Activated naive CD8-positive, alpha-beta T cell treated with anti-CD3 and anti-CD28 coated beads for 36 hours (primary cell): ENCODE data around the gene C17orf75. TPM values are rescaled to one million over a fixed set of nuclear protein-coding genes. Genes with fewer than 3 reads are reported as not detected.
"Not testable (repeated sequence)": the region's sequence is repeated elsewhere in the genome, so short reads cannot be mapped to it uniquely, and the experiment has no call there.

Source experiments
- DNase-seq: peaks from one replicate; pipeline ENCODE4 v3.0.0; 2021
- H3K27ac Mint-ChIP-seq: one replicate; pipeline ENCODE4 v1.8.0; 2022; ENCODE audit warnings: mild to moderate bottlenecking, moderate library complexity, mixed read lengths
- H3K27me3 Mint-ChIP-seq: one replicate; pipeline ENCODE4 v1.8.0; 2022; ENCODE audit warnings: mild to moderate bottlenecking, mixed read lengths
- H3K36me3 Mint-ChIP-seq: one replicate; pipeline ENCODE4 v1.8.0; 2021; ENCODE audit warnings: mild to moderate bottlenecking, mixed read lengths
- H3K4me1 Mint-ChIP-seq: one replicate; pipeline ENCODE4 v1.8.0; 2021; ENCODE audit warnings: mixed read lengths
- H3K4me3 Mint-ChIP-seq: one replicate; pipeline ENCODE4 v1.8.0; 2022; ENCODE audit warnings: mild to moderate bottlenecking, moderate library complexity, mixed read lengths
- H3K9me3 Mint-ChIP-seq: one replicate; pipeline ENCODE4 v1.8.0; 2022; ENCODE audit warnings: mixed read lengths
- total RNA-seq, 2 experiments: library from RNA; stranded (reverse); gene quantifications; one replicate each; pipeline ENCODE4 v1.2.3, GENCODE V29; 2021

C17orf75 gene
- total RNA-seq, 2 experiments from 2014 or later, result 31.0 to 36.7 TPM

GRCh38 chr17:32327911-32328310 lies 14.1 kb downstream of the C17orf75 start:
- Mint-ChIP-seq H3K9me3 (no peaks in the 10 kb centered on the region), H3K4me3 (no peak overlapping the region), H3K36me3 (peaks cover 9% of the 10 kb centered on the region), H3K27me3 (no peaks in the 10 kb centered on the region), H3K27ac (no peak overlapping the region), H3K4me1 (peaks cover 45% of the 10 kb centered on the region)
- DNase-seq, result no peak

GRCh38 chr17:32323811-32324491 lies 18.0 kb downstream of the C17orf75 start:
- Mint-ChIP-seq H3K27ac (peak overlapping the region; percentile 66), H3K4me3 (peak overlapping the region; percentile 18), H3K9me3 (no peaks in the 10 kb centered on the region), H3K27me3 (peaks cover 2% of the 10 kb centered on the region), H3K36me3 (no peaks in the 10 kb centered on the region), H3K4me1 (peaks cover 30% of the 10 kb centered on the region)
- peak; percentile 48 for DNase-seq

- no peaks in the 10 kb centered on the region for H3K9me3 Mint-ChIP-seq
- peaks cover 5% of the 10 kb centered on the region for H3K27me3 Mint-ChIP-seq
- H3K4me1 Mint-ChIP-seq, result peaks cover 28% of the 10 kb centered on the region
- no peak overlapping the region for H3K27ac Mint-ChIP-seq
- DNase-seq, result no peak
- H3K36me3 Mint-ChIP-seq, result no peaks in the 10 kb centered on the region
- no peak overlapping the region for H3K4me3 Mint-ChIP-seq
Observed at GRCh38 chr17:32323046-32323445, 18.9 kb downstream of the C17orf75 start.

GRCh38 chr17:32320847-32321246 lies 21.1 kb downstream of the C17orf75 start:
- peaks cover 14% of the 10 kb centered on the region for H3K27me3 Mint-ChIP-seq
- H3K27ac Mint-ChIP-seq, result no peak overlapping the region
- H3K4me1 Mint-ChIP-seq, result peaks cover 24% of the 10 kb centered on the region
- DNase-seq, result no peak
- no peaks in the 10 kb centered on the region for H3K9me3 Mint-ChIP-seq
- H3K4me3 Mint-ChIP-seq, result no peak overlapping the region
- no peaks in the 10 kb centered on the region for H3K36me3 Mint-ChIP-seq

GRCh38 chr17:32320080-32320479 lies 21.9 kb downstream of the C17orf75 start:
- not testable (repeated sequence) for H3K27ac Mint-ChIP-seq, H3K36me3 Mint-ChIP-seq, H3K9me3 Mint-ChIP-seq, DNase-seq, H3K4me3 Mint-ChIP-seq
- H3K4me1 Mint-ChIP-seq, result peaks cover 24% of the 10 kb centered on the region
- H3K27me3 Mint-ChIP-seq, result peaks cover 19% of the 10 kb centered on the region

GRCh38 chr17:32319548-32319905 lies 22.4 kb downstream of the C17orf75 start:
- DNase-seq, result peak; percentile 80
- Mint-ChIP-seq H3K27ac (peak overlapping the region; percentile 34), H3K36me3 (no peaks in the 10 kb centered on the region), H3K4me1 (peaks cover 22% of the 10 kb centered on the region), H3K4me3 (peak overlapping the region; percentile 74), H3K9me3 (no peaks in the 10 kb centered on the region), H3K27me3 (peaks cover 21% of the 10 kb centered on the region)

GRCh38 chr17:32318071-32318470 lies 23.9 kb downstream of the C17orf75 start:
- peaks cover 21% of the 10 kb centered on the region for H3K27me3 Mint-ChIP-seq
- no peaks in the 10 kb centered on the region for H3K36me3 Mint-ChIP-seq
- no peaks in the 10 kb centered on the region for H3K9me3 Mint-ChIP-seq
- H3K4me3 Mint-ChIP-seq, result no peak overlapping the region
- no peak overlapping the region for H3K27ac Mint-ChIP-seq
- peaks cover 8% of the 10 kb centered on the region for H3K4me1 Mint-ChIP-seq
- DNase-seq, result no peak

GRCh38 chr17:32317353-32317752 lies 24.6 kb downstream of the C17orf75 start:
- Mint-ChIP-seq H3K9me3 (no peaks in the 10 kb centered on the region), H3K4me1 (peaks cover 8% of the 10 kb centered on the region), H3K27me3 (peaks cover 21% of the 10 kb centered on the region), H3K27ac (no peak overlapping the region), H3K36me3 (no peaks in the 10 kb centered on the region), H3K4me3 (no peak overlapping the region)
- DNase-seq, result no peak

GRCh38 chr17:32316653-32317052 lies 25.3 kb downstream of the C17orf75 start:
- H3K27me3 Mint-ChIP-seq, result peaks cover 21% of the 10 kb centered on the region
- H3K27ac Mint-ChIP-seq, DNase-seq, H3K9me3 Mint-ChIP-seq, H3K4me1 Mint-ChIP-seq, H3K4me3 Mint-ChIP-seq, H3K36me3 Mint-ChIP-seq: not testable (repeated sequence)

- Mint-ChIP-seq H3K27ac (no peak overlapping the region), H3K4me3 (no peak overlapping the region), H3K4me1 (peaks cover 8% of the 10 kb centered on the region), H3K36me3 (no peaks in the 10 kb centered on the region), H3K9me3 (no peaks in the 10 kb centered on the region), H3K27me3 (peaks cover 21% of the 10 kb centered on the region)
- no peak for DNase-seq
Observed at GRCh38 chr17:32315171-32315570, 26.8 kb downstream of the C17orf75 start.

GRCh38 chr17:32314636-32315035 lies 27.3 kb downstream of the C17orf75 start:
- Mint-ChIP-seq H3K36me3 (no peaks in the 10 kb centered on the region), H3K4me3 (no peak overlapping the region), H3K27me3 (peaks cover 21% of the 10 kb centered on the region), H3K4me1 (peaks cover 6% of the 10 kb centered on the region), H3K9me3 (no peaks in the 10 kb centered on the region), H3K27ac (no peak overlapping the region)
- no peak for DNase-seq

- Mint-ChIP-seq H3K4me1 (no peaks in the 10 kb centered on the region), H3K27ac (no peak overlapping the region), H3K9me3 (no peaks in the 10 kb centered on the region), H3K36me3 (no peaks in the 10 kb centered on the region), H3K27me3 (peaks cover 9% of the 10 kb centered on the region), H3K4me3 (no peak overlapping the region)
- DNase-seq, result no peak
Observed at GRCh38 chr17:32311028-32311536, 30.9 kb downstream of the C17orf75 start.

GRCh38 chr17:32307658-32308057 lies 34.3 kb downstream of the C17orf75 start:
- H3K4me3 Mint-ChIP-seq, result no peak overlapping the region
- H3K36me3 Mint-ChIP-seq, result no peaks in the 10 kb centered on the region
- H3K27ac Mint-ChIP-seq, result no peak overlapping the region
- no peaks in the 10 kb centered on the region for H3K9me3 Mint-ChIP-seq
- DNase-seq, result no peak
- H3K27me3 Mint-ChIP-seq, result no peaks in the 10 kb centered on the region
- no peaks in the 10 kb centered on the region for H3K4me1 Mint-ChIP-seq

- Mint-ChIP-seq H3K27me3 (no peaks in the 10 kb centered on the region), H3K36me3 (no peaks in the 10 kb centered on the region), H3K4me3 (no peak overlapping the region), H3K27ac (no peak overlapping the region), H3K4me1 (no peaks in the 10 kb centered on the region), H3K9me3 (no peaks in the 10 kb centered on the region)
- DNase-seq, result no peak
Observed at GRCh38 chr17:32305049-32305448, 36.9 kb downstream of the C17orf75 start.

GRCh38 chr17:32303781-32304288 lies 38.1 kb downstream of the C17orf75 start:
- Mint-ChIP-seq H3K4me1 (no peaks in the 10 kb centered on the region), H3K27me3 (no peaks in the 10 kb centered on the region), H3K36me3 (no peaks in the 10 kb centered on the region), H3K27ac (no peak overlapping the region), H3K9me3 (no peaks in the 10 kb centered on the region), H3K4me3 (no peak overlapping the region)
- no peak for DNase-seq
